IPS-20b (cell line): ENCODE measurements around the gene TPCN2.

Source experiments
- H3K27ac ChIP-seq: one replicate; pipeline ENCODE4 v1.5.1; 2013; ENCODE audit warnings: low read length
- H3K27me3 ChIP-seq: 2 replicates; pipeline ENCODE4 v1.6.1; 2013; ENCODE audit warnings: mild to moderate bottlenecking, low read length, inconsistent platforms; ENCODE audit not compliant: insufficient read depth
- H3K36me3 ChIP-seq: 2 replicates; pipeline ENCODE4 v1.6.1; 2013; ENCODE audit warnings: low read depth, mild to moderate bottlenecking, inconsistent platforms, low read length, moderate library complexity; ENCODE audit not compliant: insufficient read depth
- H3K4me1 ChIP-seq: 2 replicates; pipeline ENCODE4 v1.6.1; 2013; ENCODE audit warnings: mild to moderate bottlenecking, control low read depth, inconsistent platforms, low read length, moderate library complexity; ENCODE audit not compliant: insufficient read depth
- H3K4me3 ChIP-seq: 2 replicates; pipeline ENCODE4 v1.5.1; 2013; ENCODE audit warnings: mild to moderate bottlenecking, low read length, inconsistent platforms
- H3K9ac ChIP-seq: 2 replicates; pipeline ENCODE4 v1.6.1; 2013; ENCODE audit warnings: low read depth, mild to moderate bottlenecking, inconsistent platforms, low read length, moderate library complexity
- H3K9me3 ChIP-seq: 2 replicates; pipeline ENCODE4 v1.6.1; 2013; ENCODE audit warnings: mild to moderate bottlenecking, low read depth, low read length, inconsistent platforms; ENCODE audit not compliant: insufficient read depth

Gene TPCN2

GRCh38 chr11:69095300-69095699 is 46.6 kb downstream of the TPCN2 start:
- H3K9me3 ChIP-seq = no peaks in the 10 kb centered on the region

GRCh38 chr11:69096473-69096872 is 47.7 kb downstream of the TPCN2 start:
- no peak overlapping the region for H3K4me3 ChIP-seq

More at GRCh38 chr11:69095300-69095699, 46.6 kb downstream of the TPCN2 start:
- Histone ChIP-seq H3K27me3 (no peaks in the 10 kb centered on the region), H3K4me3 (no peak overlapping the region), H3K4me1 (no peaks in the 10 kb centered on the region), H3K27ac (no peak overlapping the region), H3K36me3 (peaks cover 8% of the 10 kb centered on the region), H3K9ac (no peak overlapping the region)

GRCh38 chr11:69097263-69097662 is 48.5 kb downstream of the TPCN2 start:
- no peak overlapping the region for H3K9ac ChIP-seq
- H3K4me1 ChIP-seq = no peaks in the 10 kb centered on the region
- no peaks in the 10 kb centered on the region for H3K27me3 ChIP-seq
- H3K27ac ChIP-seq = no peak overlapping the region
- peaks cover 6% of the 10 kb centered on the region for H3K36me3 ChIP-seq
- H3K9me3 ChIP-seq = no peaks in the 10 kb centered on the region
- no peak overlapping the region for H3K4me3 ChIP-seq

More at GRCh38 chr11:69096473-69096872, 47.7 kb downstream of the TPCN2 start:
- H3K9me3 ChIP-seq = no peaks in the 10 kb centered on the region
- H3K9ac ChIP-seq = no peak overlapping the region
- H3K4me1 ChIP-seq = no peaks in the 10 kb centered on the region
- H3K36me3 ChIP-seq = peaks cover 6% of the 10 kb centered on the region
- H3K27me3 ChIP-seq = no peaks in the 10 kb centered on the region
- H3K27ac ChIP-seq = no peak overlapping the region

- H3K4me3 ChIP-seq = no peak overlapping the region
- no peaks in the 10 kb centered on the region for H3K36me3 ChIP-seq
- H3K27me3 ChIP-seq = no peaks in the 10 kb centered on the region
- H3K9ac ChIP-seq = 0 out of 2 replicates have a peak overlapping the region, but pooled peaks have one; percentile 5
- no peaks in the 10 kb centered on the region for H3K9me3 ChIP-seq
- H3K4me1 ChIP-seq = no peaks in the 10 kb centered on the region
- no peak overlapping the region for H3K27ac ChIP-seq
Observed at GRCh38 chr11:69099180-69099579, 50.4 kb downstream of the TPCN2 start.

GRCh38 chr11:69100454-69101114 is 51.9 kb downstream of the TPCN2 start:
- Histone ChIP-seq H3K4me1 (no peaks in the 10 kb centered on the region), H3K9ac (no peak overlapping the region), H3K27me3 (no peaks in the 10 kb centered on the region), H3K27ac (no peak overlapping the region), H3K9me3 (no peaks in the 10 kb centered on the region), H3K36me3 (no peaks in the 10 kb centered on the region), H3K4me3 (no peak overlapping the region)

GRCh38 chr11:69101115-69101791 is 52.5 kb downstream of the TPCN2 start:
- Histone ChIP-seq H3K4me1 (no peaks in the 10 kb centered on the region), H3K36me3 (no peaks in the 10 kb centered on the region), H3K9me3 (no peaks in the 10 kb centered on the region), H3K4me3 (no peak overlapping the region), H3K9ac (no peak overlapping the region), H3K27ac (no peak overlapping the region), H3K27me3 (no peaks in the 10 kb centered on the region)

- Histone ChIP-seq H3K9ac (no peak overlapping the region), H3K27ac (no peak overlapping the region), H3K27me3 (no peaks in the 10 kb centered on the region), H3K4me3 (no peak overlapping the region), H3K36me3 (no peaks in the 10 kb centered on the region), H3K4me1 (no peaks in the 10 kb centered on the region), H3K9me3 (no peaks in the 10 kb centered on the region)
Observed at GRCh38 chr11:69101792-69102695, 53.3 kb downstream of the TPCN2 start.

GRCh38 chr11:69102732-69103615 is 54.2 kb downstream of the TPCN2 start:
- Histone ChIP-seq H3K9ac (no peak overlapping the region), H3K9me3 (no peaks in the 10 kb centered on the region), H3K4me1 (no peaks in the 10 kb centered on the region), H3K36me3 (no peaks in the 10 kb centered on the region), H3K4me3 (no peak overlapping the region), H3K27ac (no peak overlapping the region), H3K27me3 (no peaks in the 10 kb centered on the region)

- no peak overlapping the region for H3K27ac ChIP-seq
- H3K9ac ChIP-seq = no peak overlapping the region
- H3K4me3 ChIP-seq = no peak overlapping the region
- no peaks in the 10 kb centered on the region for H3K36me3 ChIP-seq
- no peaks in the 10 kb centered on the region for H3K27me3 ChIP-seq
- H3K9me3 ChIP-seq = no peaks in the 10 kb centered on the region
- H3K4me1 ChIP-seq = no peaks in the 10 kb centered on the region
Observed at GRCh38 chr11:69104212-69104855, 55.6 kb downstream of the TPCN2 start.

GRCh38 chr11:69104856-69105395 is 56.2 kb downstream of the TPCN2 start:
- no peak overlapping the region for H3K4me3 ChIP-seq
- H3K27me3 ChIP-seq = no peaks in the 10 kb centered on the region
- no peaks in the 10 kb centered on the region for H3K36me3 ChIP-seq
- H3K9ac ChIP-seq = no peak overlapping the region
- no peak overlapping the region for H3K27ac ChIP-seq
- no peaks in the 10 kb centered on the region for H3K9me3 ChIP-seq
- no peaks in the 10 kb centered on the region for H3K4me1 ChIP-seq
